Measurements from ENCODE around the gene SH3PXD2A.

SH3PXD2A gene

GRCh38 chr10:103580430-103580829 lies 274.9 kb downstream of the SH3PXD2A start:
- no peak for DNase-seq (ENCODE audit: low read depth)

- DNase-seq (ENCODE audit: low read depth): no peak
Measured at GRCh38 chr10:103580011-103580410, 275.4 kb downstream of the SH3PXD2A start.

- DNase-seq (ENCODE audit: low read depth): no peak
Measured at GRCh38 chr10:103578782-103579382, 276.5 kb downstream of the SH3PXD2A start.

- DNase-seq (ENCODE audit: low read depth): no peak
Measured at GRCh38 chr10:103576862-103577261, 278.5 kb downstream of the SH3PXD2A start.

DNA sequence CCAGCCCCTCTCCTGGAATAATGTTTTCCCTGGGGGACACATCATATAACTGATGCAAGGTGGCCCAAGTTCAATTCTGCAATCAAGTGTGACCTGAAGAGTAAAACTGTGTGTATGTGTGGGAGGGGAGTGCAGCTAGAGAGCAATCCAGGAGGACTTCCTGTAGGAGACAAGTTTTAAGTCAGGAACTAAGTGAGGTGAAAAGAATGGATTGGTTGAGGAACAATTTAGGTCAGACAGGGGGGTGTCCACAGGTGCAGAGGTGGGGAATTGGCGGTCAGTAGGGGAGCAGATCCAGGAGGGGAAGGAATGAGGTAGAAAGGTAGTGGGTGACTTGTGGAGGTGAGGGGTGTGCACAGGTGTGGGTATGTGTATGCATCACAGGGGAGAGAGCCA lies 279.3 kb downstream of the SH3PXD2A start:
- no peak for DNase-seq (ENCODE audit: low read depth)

- DNase-seq (ENCODE audit: low read depth): no peak
Measured at GRCh38 chr10:103575416-103576075, 279.8 kb downstream of the SH3PXD2A start.

DNA sequence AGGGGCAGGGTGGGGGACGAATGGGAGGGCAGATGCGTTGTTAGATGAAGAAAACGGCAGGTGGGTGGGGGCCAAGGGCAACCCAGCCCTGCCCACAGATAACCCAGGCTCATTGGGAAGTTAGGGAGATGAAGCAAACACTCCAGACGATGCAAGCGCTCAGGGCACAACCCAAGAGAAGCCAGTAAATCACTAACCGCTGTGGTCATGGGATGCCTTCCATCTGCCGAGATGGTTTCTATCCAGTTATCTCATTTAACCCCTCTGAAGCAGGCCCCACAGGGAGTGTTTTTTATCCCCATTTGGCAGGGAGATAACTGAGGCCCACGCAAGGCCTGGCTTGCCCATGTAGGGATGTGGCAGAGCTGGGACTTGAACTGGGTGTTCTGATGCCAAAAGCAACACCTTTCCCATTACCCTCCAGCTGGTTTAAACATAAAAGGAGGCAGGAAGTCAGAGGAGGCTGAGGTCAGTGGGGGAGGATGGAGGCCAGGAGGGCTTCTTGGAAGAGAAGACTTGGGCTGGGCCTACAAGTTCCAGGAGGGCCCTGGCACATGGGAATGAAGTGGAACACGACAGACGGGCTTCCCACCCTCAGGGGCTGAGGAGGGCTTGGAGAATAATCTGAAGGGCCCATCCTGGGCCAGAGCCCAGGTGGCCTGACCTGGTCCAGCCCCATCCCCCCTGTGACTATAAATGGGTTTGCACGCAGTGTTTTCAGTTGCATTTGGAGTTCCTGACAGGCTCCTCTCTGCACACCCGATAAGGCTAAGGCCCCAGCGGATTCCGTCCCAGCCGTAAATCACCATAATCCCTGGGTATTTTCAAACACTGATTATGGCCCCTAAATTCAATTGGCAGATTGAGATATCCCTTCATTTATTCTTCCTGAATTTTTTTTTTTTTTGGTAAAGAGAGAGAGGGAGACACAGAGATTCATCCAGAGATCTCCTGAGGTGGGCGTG lies 281.0 kb downstream of the SH3PXD2A start:
- no peak for DNase-seq (ENCODE audit: low read depth)

- no peak for DNase-seq (ENCODE audit: low read depth)
Measured at GRCh38 chr10:103573205-103573487, 282.2 kb downstream of the SH3PXD2A start.

DNA sequence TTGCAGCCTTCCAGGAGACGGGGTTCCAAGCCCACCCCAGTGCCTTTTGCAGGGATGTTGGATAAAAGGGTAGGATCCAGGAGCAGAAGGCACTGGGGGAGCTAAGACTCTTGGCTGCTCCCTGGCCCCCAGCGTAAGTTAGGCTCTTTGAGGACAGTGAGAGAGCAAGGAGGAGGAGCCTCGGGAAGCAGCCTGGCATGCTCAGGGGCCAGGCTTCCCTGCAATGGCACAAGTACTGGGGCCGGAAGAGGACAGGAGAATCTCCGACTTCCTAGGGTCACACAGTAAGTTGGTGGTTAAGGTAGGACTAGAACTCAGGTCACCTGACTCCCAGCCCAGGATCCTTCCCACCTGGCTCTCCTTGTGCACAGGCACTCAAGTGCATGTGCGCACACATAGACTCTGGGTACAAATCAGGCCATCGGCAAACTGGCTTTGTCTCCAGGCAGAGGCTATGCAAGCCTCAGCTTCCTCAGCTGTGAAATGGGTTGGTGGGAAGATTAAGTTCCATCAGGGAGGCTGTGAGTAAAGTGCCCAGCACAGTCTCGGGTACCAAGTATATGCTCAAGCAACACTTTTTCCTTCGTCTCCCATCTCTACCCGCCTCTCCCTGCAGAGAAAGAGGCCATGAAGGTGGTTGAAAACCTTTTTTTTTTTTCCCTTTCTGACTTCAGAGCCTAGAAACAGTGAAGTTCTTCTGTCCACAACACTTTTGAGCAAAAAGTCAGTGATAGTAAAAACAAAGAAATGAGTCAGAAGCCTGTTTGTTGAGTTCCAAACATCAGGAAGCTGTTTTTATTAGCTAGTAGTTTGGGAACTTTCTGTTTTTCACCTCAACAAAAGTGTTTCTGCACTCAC lies 282.8 kb downstream of the SH3PXD2A start:
- no peak for DNase-seq (ENCODE audit: low read depth)

DNA sequence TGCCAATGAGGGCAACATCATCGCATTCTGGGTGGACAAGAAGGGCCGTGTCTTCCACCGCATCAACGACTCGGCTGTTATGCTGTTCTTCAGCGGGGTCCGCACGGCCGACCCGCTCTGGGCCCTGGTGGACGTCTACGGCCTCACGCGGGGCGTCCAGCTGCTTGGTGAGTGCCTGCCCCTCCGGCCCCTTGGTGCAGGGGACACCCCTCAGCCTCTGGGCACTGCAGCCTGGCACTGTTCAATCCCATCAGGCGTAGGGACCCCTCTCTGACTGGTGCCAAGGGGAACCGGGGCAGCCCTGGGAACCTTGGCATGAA lies 283.8 kb downstream of the SH3PXD2A start:
- no peak for DNase-seq (ENCODE audit: low read depth)

GRCh38 chr10:103570844-103571655 lies 284.3 kb downstream of the SH3PXD2A start:
- no peak for DNase-seq (ENCODE audit: low read depth)

- no peak for DNase-seq (ENCODE audit: low read depth)
Measured at GRCh38 chr10:103569896-103570295, 285.5 kb downstream of the SH3PXD2A start.

DNA sequence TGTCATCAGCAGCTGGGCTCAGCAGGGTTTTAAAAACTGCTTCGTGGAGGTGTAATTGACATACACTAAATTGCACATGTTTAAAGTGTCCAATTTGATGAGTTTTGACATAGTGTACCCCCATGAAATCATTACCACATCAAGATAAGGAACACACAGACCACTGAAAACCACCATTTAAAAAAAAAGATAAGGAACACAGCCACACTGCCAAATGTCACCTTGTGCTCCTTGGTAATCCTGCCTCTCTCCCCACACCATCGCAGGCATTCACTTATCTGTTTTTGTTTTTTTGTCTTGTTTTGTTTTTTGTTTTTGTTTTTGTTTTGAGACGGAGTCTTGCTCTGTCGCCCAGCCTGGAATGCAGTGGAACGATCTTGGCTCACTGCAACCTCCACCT lies 286.9 kb downstream of the SH3PXD2A start:
- no peak for DNase-seq (ENCODE audit: low read depth)

DNA sequence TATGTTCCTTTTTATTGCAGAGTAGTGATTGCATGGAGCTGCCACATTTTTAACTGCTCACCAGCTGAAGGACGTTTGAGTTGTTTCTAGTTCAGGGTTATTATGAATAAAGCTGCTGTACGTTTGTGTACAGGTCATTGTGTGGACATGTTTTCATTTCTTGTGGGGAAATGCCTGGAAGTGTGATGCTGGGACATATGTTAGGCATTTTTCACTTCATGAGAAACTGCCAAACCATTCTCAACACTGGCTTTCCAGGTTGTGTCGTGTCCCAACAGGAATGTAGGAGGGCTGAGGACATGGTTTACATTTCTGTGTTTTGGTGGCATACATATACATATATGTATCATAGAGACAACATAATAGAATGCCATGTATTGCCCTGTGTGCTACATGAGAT lies 288.8 kb downstream of the SH3PXD2A start:
- DNase-seq (ENCODE audit: low read depth): no peak

DNA sequence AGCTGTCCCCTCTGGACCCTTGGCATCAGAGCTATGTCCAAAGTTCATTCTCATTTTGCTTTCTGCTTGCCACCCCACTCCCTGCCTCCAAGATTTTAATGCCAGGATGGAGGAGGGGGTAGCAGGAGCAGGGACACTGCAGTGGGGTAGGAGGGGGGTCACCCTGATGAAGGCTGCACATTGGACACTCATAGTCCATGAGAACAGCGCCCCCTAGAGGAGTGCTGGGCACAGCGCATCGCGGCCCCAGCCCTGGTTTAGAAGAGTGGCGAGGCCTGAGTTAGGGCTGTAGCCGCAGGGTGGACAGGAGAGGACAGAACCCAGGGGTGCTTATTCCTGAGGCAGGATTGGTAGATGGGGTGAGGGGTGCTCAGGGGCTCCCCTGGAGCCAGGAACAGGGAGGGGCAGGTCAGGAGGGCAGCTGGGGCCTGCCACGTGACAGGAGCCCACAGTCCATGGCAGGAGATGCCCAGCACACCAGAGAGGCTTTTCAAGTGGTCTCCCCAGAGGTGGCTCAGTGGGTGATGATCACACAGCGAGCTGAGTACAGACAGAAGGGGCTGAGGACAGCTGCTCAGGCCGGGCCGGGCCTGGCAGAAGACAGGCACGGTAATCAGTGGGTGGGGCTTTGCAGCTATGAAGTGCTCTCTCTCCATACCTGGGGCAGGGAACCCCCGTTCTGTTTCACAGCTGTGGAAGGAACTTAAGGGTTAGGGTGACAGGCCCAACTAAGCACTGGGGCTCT lies 290.4 kb downstream of the SH3PXD2A start:
- no peak for DNase-seq (ENCODE audit: low read depth)

DNA sequence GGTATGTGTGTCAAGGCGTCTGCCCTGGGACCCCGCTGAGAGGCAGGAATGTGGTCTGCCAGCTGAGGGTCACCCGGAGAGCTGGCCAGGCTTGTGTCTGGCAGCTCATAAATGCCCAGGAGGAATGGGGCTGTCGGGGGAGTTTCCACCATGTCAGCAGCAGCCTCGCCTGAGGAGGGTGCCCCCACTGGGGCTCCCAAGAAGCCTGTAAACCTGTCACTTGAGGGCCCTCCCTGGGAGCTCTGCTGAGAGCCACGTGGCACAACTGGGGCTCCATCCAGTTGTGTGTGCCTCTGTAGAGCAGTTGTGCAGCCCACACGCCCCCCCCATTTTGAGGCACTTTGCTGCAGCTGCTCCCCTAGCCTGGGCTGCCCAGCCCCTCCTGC lies 291.3 kb downstream of the SH3PXD2A start:
- DNase-seq (ENCODE audit: low read depth): no peak

DNA sequence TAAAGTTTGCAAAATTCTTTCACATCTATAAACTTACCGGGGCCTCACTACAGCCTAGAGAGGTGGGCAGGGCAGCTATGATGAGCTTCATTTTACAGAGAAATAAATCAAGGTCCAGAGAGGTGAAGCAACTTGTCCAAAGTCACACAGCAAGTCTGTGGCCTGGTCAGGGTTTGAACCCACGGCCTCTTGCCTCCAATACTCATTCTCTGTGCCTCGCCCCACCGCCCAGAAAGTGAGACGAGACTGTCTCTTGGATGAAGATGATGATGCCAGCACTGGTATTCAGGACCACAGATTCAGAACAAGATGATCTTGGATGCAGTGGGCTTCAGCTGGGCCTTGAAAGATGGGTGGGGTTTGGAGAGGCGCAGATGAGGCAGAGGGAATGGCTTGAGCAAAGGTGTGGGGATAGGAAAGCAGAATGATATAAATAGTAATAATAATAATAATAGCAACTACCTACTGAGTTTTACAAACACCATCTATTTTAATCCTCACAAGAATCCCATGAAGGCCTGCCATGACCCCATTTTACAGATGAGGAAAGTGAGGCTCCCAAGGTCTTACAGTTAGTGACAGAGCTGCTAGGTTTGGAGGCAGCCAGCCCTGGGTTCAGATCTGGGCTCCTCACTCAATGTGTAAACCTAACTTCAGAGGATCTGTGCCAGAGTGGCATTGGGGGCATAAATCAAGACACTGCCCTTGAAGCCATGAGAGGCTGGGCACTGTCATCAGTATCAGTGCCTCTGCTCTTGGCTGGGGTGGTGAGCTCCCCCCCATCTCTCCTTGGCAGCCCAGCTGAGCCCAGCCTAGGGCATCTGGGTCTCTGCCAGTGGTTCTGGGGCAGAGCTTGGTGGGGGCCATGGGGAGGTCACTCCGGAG lies 291.9 kb downstream of the SH3PXD2A start:
- DNase-seq (ENCODE audit: low read depth): no peak

DNA sequence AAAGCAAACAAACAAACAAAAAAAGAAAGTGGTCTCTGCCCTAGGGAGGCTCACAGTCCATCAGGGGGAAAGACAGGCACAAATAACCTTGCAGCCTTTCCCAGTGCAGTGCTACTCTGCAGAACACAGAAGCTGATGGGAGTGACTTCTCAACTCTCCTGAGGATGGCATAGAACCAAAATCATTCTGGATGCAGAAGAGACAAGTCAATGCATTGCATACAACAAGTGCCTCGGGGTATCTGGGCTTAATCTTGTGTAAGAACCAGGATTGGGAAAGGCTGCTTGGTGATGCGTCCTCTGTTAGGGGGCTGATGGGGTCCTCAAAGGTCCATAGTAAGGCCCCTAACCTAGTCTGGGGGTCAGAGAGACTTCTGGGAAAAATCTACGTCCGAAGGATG lies 293.0 kb downstream of the SH3PXD2A start:
- no peak for DNase-seq (ENCODE audit: low read depth)

DNA sequence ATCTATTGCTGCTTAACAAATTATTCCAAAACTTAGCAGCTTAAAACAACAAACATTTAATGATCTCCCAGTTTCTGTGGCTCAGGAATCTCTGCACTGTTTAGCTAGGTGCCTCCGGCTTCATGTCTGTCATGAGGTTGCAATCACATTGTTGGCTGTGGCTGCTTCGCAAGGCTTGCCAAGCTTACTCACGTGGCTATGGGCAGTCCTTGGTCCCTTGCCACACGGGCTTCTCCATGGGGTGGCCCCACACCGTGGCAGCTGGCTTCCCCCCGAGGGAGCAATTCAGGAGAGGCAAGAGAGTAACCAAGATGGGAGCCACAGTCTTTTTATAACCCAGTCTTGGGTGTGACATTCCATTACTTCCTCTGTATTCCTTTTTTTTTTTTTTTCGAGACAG lies 294.5 kb downstream of the SH3PXD2A start:
- no peak for DNase-seq (ENCODE audit: low read depth)

GRCh38 chr10:103559776-103560175 lies 295.6 kb downstream of the SH3PXD2A start:
- DNase-seq (ENCODE audit: low read depth): no peak

All from stimulated activated CD8-positive, alpha-beta memory T cell treated with anti-CD3 and anti-CD28 coated beads, Interleukin-4, amount 100 ng/mL, for 24 hours (primary cell).